SH-SY5Y (cell line): ENCODE data around the gene MMS19.

ENCODE experiments used
- GATA2 ChIP-seq: IDR thresholded peaks from 2 replicates; pipeline ENCODE4 v1.6.1; 2011; ENCODE audit warnings: mild to moderate bottlenecking, low read depth, low read length
- GATA3 ChIP-seq: IDR thresholded peaks from 2 replicates; pipeline ENCODE4 v1.6.1; 2011; ENCODE audit warnings: low read depth, mild to moderate bottlenecking, low read length, moderate library complexity

GRCh38 chr10:97468162-97468561 is 30.1 kb downstream of the MMS19 start:
- TF ChIP-seq GATA2 (no peak), GATA3 (no peak)
